ENCODE data around the gene ATP1A3. TPM values are rescaled to one million over a fixed set of nuclear protein-coding genes. Genes with fewer than 3 reads are reported as not detected.

ATP1A3 gene
- total RNA-seq, 2 experiments from 2014 or later: 3.2 to 4.6 TPM

DNA sequence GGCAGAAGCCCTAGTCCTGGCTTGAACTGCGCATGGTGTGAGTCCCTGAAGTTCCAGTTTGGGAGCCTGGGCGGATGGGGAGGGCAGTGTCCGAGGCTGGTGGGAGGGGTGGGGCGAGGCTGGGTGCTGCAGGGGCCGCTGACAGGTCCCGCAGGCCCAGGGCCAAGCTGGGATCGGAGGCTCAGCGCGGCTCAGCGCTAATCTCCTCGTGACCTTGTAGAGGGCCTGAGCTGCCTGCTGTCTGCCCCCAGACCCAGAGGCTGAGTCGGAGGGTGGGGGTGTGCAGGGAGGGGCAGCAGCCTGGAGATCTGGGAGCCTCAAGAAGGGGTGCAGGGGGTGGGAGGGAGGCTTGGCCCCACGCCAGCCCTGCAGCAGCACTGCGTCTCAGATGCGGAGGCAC lies 3.0 kb downstream of the ATP1A3 start:
- Histone ChIP-seq H3K4me1 (ENCODE audit: insufficient read depth, low read length) (peaks cover 14% of the 10 kb centered on the region), H3K27me3 (ENCODE audit: control insufficient read depth in 1 of 2, insufficient read depth in 2 of 2, low read length in 2 of 2) (peaks cover 10 to 15% of the 10 kb centered on the region in 2 experiments), H3K36me3 (ENCODE audit: insufficient read depth, low read length) (peaks cover 2% of the 10 kb centered on the region), H3K27ac (ENCODE audit: low read depth in 1 of 2, low read length in 2 of 2) (no peak overlapping the region), H3K9me3 (ENCODE audit: control insufficient read depth in 1 of 2, insufficient read depth in 1 of 2, low read length in 2 of 2) (no peaks in the 10 kb centered on the region), H3K4me3 (ENCODE audit: low read length) (no peak overlapping the region)
- Mint-ChIP-seq H3K27me3 (peaks cover 16% of the 10 kb centered on the region), H3K9me3 (no peaks in the 10 kb centered on the region), H3K4me3 (peak overlapping the region; percentile 66), H3K27ac (no peak overlapping the region), H3K36me3 (ENCODE audit: low read depth) (peaks cover 6% of the 10 kb centered on the region), H3K4me1 (ENCODE audit: low read depth) (peaks cover 21% of the 10 kb centered on the region)
- ChIA-PET POLR2A (no interaction called here), CTCF (no interaction called here)
- TF ChIP-seq, protein P1, sequence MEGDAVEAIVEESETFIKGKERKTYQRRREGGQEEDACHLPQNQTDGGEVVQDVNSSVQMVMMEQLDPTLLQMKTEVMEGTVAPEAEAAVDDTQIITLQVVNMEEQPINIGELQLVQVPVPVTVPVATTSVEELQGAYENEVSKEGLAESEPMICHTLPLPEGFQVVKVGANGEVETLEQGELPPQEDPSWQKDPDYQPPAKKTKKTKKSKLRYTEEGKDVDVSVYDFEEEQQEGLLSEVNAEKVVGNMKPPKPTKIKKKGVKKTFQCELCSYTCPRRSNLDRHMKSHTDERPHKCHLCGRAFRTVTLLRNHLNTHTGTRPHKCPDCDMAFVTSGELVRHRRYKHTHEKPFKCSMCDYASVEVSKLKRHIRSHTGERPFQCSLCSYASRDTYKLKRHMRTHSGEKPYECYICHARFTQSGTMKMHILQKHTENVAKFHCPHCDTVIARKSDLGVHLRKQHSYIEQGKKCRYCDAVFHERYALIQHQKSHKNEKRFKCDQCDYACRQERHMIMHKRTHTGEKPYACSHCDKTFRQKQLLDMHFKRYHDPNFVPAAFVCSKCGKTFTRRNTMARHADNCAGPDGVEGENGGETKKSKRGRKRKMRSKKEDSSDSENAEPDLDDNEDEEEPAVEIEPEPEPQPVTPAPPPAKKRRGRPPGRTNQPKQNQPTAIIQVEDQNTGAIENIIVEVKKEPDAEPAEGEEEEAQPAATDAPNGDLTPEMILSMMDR (IDR thresholded peaks at IDR 0.05): no peak
- ATAC-seq (ENCODE audit: poor library complexity) (no peak), DNase-seq (no peak)
- intact Hi-C loops (cut with DNase I, micrococcal nuclease): no loop called here

DNA sequence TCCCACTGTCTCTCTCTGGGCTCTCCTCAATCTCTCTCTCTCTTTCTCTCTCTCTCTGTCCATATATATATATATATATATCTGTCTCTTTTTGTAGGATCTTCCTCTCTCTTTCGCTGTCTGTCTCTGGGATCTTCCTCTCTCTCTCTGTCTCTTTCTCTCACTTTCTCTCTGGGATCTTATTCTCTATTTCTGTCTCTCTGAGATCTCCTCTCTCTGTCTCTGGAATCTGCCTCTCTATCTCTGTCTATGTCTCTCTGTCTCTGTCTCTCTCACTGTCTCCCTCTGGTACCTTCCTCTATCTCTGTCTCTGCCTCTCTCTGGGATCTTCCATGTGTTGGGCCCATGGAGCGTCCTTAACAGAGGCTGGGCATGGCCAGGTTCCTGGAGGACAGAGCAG lies 3.4 kb downstream of the ATP1A3 start:
- no peak overlapping the region for H3K27ac Mint-ChIP-seq
- H3K27ac ChIP-seq (ENCODE audit: low read depth in 1 of 2, low read length in 2 of 2): no peak overlapping the region
- peaks cover 8 to 11% of the 10 kb centered on the region in 2 experiments for H3K27me3 ChIP-seq (ENCODE audit: control insufficient read depth in 1 of 2, insufficient read depth in 2 of 2, low read length in 2 of 2)
- no peaks in the 10 kb centered on the region for H3K9me3 Mint-ChIP-seq
- H3K4me1 ChIP-seq (ENCODE audit: insufficient read depth, low read length): peaks cover 14% of the 10 kb centered on the region
- DNase-seq (no peak), ATAC-seq (ENCODE audit: poor library complexity) (no peak)
- ChIA-PET POLR2A (no interaction called here), CTCF (no interaction called here)
- peaks cover 13% of the 10 kb centered on the region for H3K27me3 Mint-ChIP-seq
- H3K36me3 Mint-ChIP-seq (ENCODE audit: low read depth): peaks cover 6% of the 10 kb centered on the region
- no peak overlapping the region for H3K4me3 Mint-ChIP-seq
- intact Hi-C loops (cut with DNase I, micrococcal nuclease): no loop called here
- H3K4me1 Mint-ChIP-seq (ENCODE audit: low read depth): peaks cover 18% of the 10 kb centered on the region
- TF ChIP-seq, protein P1 (IDR thresholded peaks at IDR 0.05): no peak
- no peak overlapping the region for H3K4me3 ChIP-seq (ENCODE audit: low read length)
- no peaks in the 10 kb centered on the region for H3K9me3 ChIP-seq (ENCODE audit: control insufficient read depth in 1 of 2, insufficient read depth in 1 of 2, low read length in 2 of 2)
- H3K36me3 ChIP-seq (ENCODE audit: insufficient read depth, low read length): peaks cover 2% of the 10 kb centered on the region

DNA sequence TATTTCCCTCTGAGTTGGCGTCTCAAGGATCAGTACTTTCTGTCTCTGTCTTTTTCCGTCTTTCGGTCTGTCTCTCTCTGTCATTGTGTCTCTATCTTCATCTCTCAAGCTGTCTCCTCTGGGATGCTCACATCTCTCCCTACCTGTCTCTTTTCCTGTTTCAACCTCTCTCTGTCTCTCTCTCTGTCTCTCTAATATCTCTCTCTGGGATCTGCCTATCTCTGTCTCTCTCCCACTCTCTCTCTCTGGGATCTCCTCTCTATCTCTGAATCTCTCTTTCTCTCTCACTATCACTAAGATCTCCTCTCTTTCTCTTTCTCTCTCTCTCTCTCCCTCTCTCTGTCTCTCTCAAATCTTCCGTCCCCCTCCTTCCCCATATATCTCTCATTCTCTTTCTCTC lies 4.0 kb downstream of the ATP1A3 start:
- Mint-ChIP-seq H3K4me1 (ENCODE audit: low read depth) (peaks cover 12% of the 10 kb centered on the region), H3K9me3 (no peaks in the 10 kb centered on the region), H3K27me3 (peaks cover 7% of the 10 kb centered on the region), H3K4me3 (no peak overlapping the region), H3K27ac (no peak overlapping the region), H3K36me3 (ENCODE audit: low read depth) (peaks cover 10% of the 10 kb centered on the region)
- TF ChIP-seq, protein P1 (IDR thresholded peaks at IDR 0.05): no peak
- Histone ChIP-seq H3K4me1 (ENCODE audit: insufficient read depth, low read length) (peaks cover 14% of the 10 kb centered on the region), H3K4me3 (ENCODE audit: low read length) (no peak overlapping the region), H3K36me3 (ENCODE audit: insufficient read depth, low read length) (peaks cover 2% of the 10 kb centered on the region), H3K27me3 (ENCODE audit: control insufficient read depth in 1 of 2, insufficient read depth in 2 of 2, low read length in 2 of 2) (peaks cover 4 to 6% of the 10 kb centered on the region in 2 experiments), H3K9me3 (ENCODE audit: control insufficient read depth in 1 of 2, insufficient read depth in 1 of 2, low read length in 2 of 2) (no peaks in the 10 kb centered on the region), H3K27ac (ENCODE audit: low read depth in 1 of 2, low read length in 2 of 2) (no peak overlapping the region)
- ATAC-seq (ENCODE audit: poor library complexity) (no peak), DNase-seq (no peak)
- intact Hi-C loops (cut with DNase I, micrococcal nuclease): no loop called here
- ChIA-PET CTCF (no interaction called here), POLR2A (no interaction called here)

Data from CD4-positive, alpha-beta T cell (primary cell).